ENCODE results near the gene NEK4.

NEK4 gene

GRCh38 chr3:52792961-52793695 lies 22.4 kb upstream of the NEK4 start:
- DNase-seq (ENCODE audit: low read depth): no peak

GRCh38 chr3:52792413-52792812 lies 21.7 kb upstream of the NEK4 start:
- no peak for DNase-seq (ENCODE audit: low read depth)

GRCh38 chr3:52791928-52792327 lies 21.2 kb upstream of the NEK4 start:
- DNase-seq (ENCODE audit: low read depth): no peak

GRCh38 chr3:52791366-52791765 lies 20.6 kb upstream of the NEK4 start:
- no peak for DNase-seq (ENCODE audit: low read depth)

GRCh38 chr3:52790741-52791140 lies 20.0 kb upstream of the NEK4 start:
- DNase-seq (ENCODE audit: low read depth): no peak

- DNase-seq (ENCODE audit: low read depth): no peak
Measured at GRCh38 chr3:52790337-52790736, 19.6 kb upstream of the NEK4 start.

- DNase-seq (ENCODE audit: low read depth): no peak
Measured at GRCh38 chr3:52789746-52790040, 19.0 kb upstream of the NEK4 start.

GRCh38 chr3:52788890-52789745 lies 18.4 kb upstream of the NEK4 start:
- DNase-seq (ENCODE audit: low read depth): no peak

GRCh38 chr3:52787672-52788625 lies 17.2 kb upstream of the NEK4 start:
- no peak for DNase-seq (ENCODE audit: low read depth)

- no peak for DNase-seq (ENCODE audit: low read depth)
Measured at GRCh38 chr3:52787246-52787645, 16.5 kb upstream of the NEK4 start.

GRCh38 chr3:52786330-52787215 lies 15.8 kb upstream of the NEK4 start:
- no peak for DNase-seq (ENCODE audit: low read depth)

GRCh38 chr3:52784931-52785590 lies 14.3 kb upstream of the NEK4 start:
- DNase-seq (ENCODE audit: low read depth): no peak

- DNase-seq (ENCODE audit: low read depth): no peak
Measured at GRCh38 chr3:52784021-52784621, 13.4 kb upstream of the NEK4 start.

GRCh38 chr3:52783211-52783555 lies 12.4 kb upstream of the NEK4 start:
- DNase-seq (ENCODE audit: low read depth): no peak

- DNase-seq (ENCODE audit: low read depth): no peak
Measured at GRCh38 chr3:52782412-52783210, 11.9 kb upstream of the NEK4 start.

GRCh38 chr3:52781741-52782140 lies 11.0 kb upstream of the NEK4 start:
- DNase-seq (ENCODE audit: low read depth): no peak

GRCh38 chr3:52779837-52780585 lies 9.3 kb upstream of the NEK4 start:
- no peak for DNase-seq (ENCODE audit: low read depth)

- DNase-seq (ENCODE audit: low read depth): no peak
Measured at GRCh38 chr3:52779011-52779836, 8.5 kb upstream of the NEK4 start.
